Parathyroid adenoma (tissue), 2 donors: Measurements from ENCODE around the gene SLC8A1.

Source experiments
- H2AFZ ChIP-seq: fragments of 300-600 bp; sonication (generic); one replicate; pipeline ENCODE4 v1.7.0; 2017; ENCODE audit warnings: antibody characterized with exemption, mild to moderate bottlenecking
- H3K27ac ChIP-seq: fragments of 300-600 bp; sonication (generic); one replicate; pipeline ENCODE4 v1.7.0; 2017
- H3K27me3 ChIP-seq: fragments of 300-600 bp; sonication (generic); one replicate; pipeline ENCODE4 v1.7.0; 2017; ENCODE audit warnings: low read length; ENCODE audit not compliant: control insufficient read depth, insufficient read depth
- H3K36me3 ChIP-seq: fragments of 300-600 bp; sonication (generic); one replicate; pipeline ENCODE4 v1.7.0; 2017; ENCODE audit warnings: low read length; ENCODE audit not compliant: control insufficient read depth, insufficient read depth
- H3K4me1 ChIP-seq: fragments of 300-600 bp; sonication (generic); one replicate; pipeline ENCODE4 v1.7.0; 2017; ENCODE audit warnings: control low read depth
- H3K4me2 ChIP-seq: fragments of 300-600 bp; sonication (generic); one replicate; pipeline ENCODE4 v1.7.0; 2017; ENCODE audit warnings: low read length
- H3K4me3 ChIP-seq: fragments of 300-600 bp; sonication (generic); one replicate; pipeline ENCODE4 v1.7.0; 2017; ENCODE audit warnings: low read depth, low read length
- H3K79me2 ChIP-seq: fragments of 300-600 bp; sonication (generic); one replicate; pipeline ENCODE4 v1.7.0; 2017; ENCODE audit warnings: control low read depth
- H3K9ac ChIP-seq: fragments of 300-600 bp; sonication (generic); one replicate; pipeline ENCODE4 v1.7.0; 2017; ENCODE audit warnings: mild to moderate bottlenecking
- H3K9me3 ChIP-seq: fragments of 300-600 bp; sonication (generic); one replicate; pipeline ENCODE4 v1.7.0; 2017; ENCODE audit warnings: low read length; ENCODE audit not compliant: control insufficient read depth
- CTCF ChIP-seq: fragments of 300-600 bp; sonication (generic); IDR thresholded peaks from one replicate; pipeline ENCODE4 v1.7.0; 2017; ENCODE audit warnings: antibody characterized with exemption, mild to moderate bottlenecking
- donor health status: primary hyperparathyroidism.

SLC8A1 gene

GRCh38 chr2:40456926-40457325 lies 5.0 kb upstream of the SLC8A1 start:
- no peaks in the 10 kb centered on the region for H3K9me3 ChIP-seq
- H3K36me3 ChIP-seq: no peaks in the 10 kb centered on the region
- H3K4me1 ChIP-seq: no peaks in the 10 kb centered on the region
- TF ChIP-seq CTCF: no peak
- no peak overlapping the region for H3K27ac ChIP-seq
- H2AFZ ChIP-seq: no peak overlapping the region
- H3K9ac ChIP-seq: no peak overlapping the region
- no peak overlapping the region for H3K4me2 ChIP-seq
- H3K79me2 ChIP-seq: no peaks in the 10 kb centered on the region
- no peak overlapping the region for H3K4me3 ChIP-seq
- H3K27me3 ChIP-seq: no peaks in the 10 kb centered on the region

GRCh38 chr2:40455661-40456060 lies 3.8 kb upstream of the SLC8A1 start:
- TF ChIP-seq CTCF: no peak
- Histone ChIP-seq H3K4me2 (no peak overlapping the region), H3K9me3 (no peaks in the 10 kb centered on the region), H3K4me1 (no peaks in the 10 kb centered on the region), H3K4me3 (no peak overlapping the region), H3K9ac (no peak overlapping the region), H3K27me3 (no peaks in the 10 kb centered on the region), H3K79me2 (no peaks in the 10 kb centered on the region), H3K36me3 (no peaks in the 10 kb centered on the region), H2AFZ (no peak overlapping the region), H3K27ac (no peak overlapping the region)

- Histone ChIP-seq H3K9me3 (no peaks in the 10 kb centered on the region), H3K4me1 (no peaks in the 10 kb centered on the region), H3K4me2 (no peak overlapping the region), H3K4me3 (no peak overlapping the region), H3K27ac (no peak overlapping the region), H3K9ac (no peak overlapping the region), H2AFZ (no peak overlapping the region), H3K27me3 (no peaks in the 10 kb centered on the region), H3K79me2 (no peaks in the 10 kb centered on the region), H3K36me3 (no peaks in the 10 kb centered on the region)
- no peak for TF ChIP-seq CTCF
Observed at GRCh38 chr2:40454321-40454720, 2.4 kb upstream of the SLC8A1 start.

GRCh38 chr2:40452786-40453185 lies 896 bp upstream of the SLC8A1 start:
- Histone ChIP-seq H3K4me1 (no peaks in the 10 kb centered on the region), H2AFZ (no peak overlapping the region), H3K79me2 (no peaks in the 10 kb centered on the region), H3K9me3 (no peaks in the 10 kb centered on the region), H3K4me2 (no peak overlapping the region), H3K36me3 (no peaks in the 10 kb centered on the region), H3K4me3 (no peak overlapping the region), H3K27ac (no peak overlapping the region), H3K27me3 (no peaks in the 10 kb centered on the region), H3K9ac (no peak overlapping the region)
- TF ChIP-seq CTCF: no peak

GRCh38 chr2:40450796-40451430 lies 977 bp downstream of the SLC8A1 start:
- Histone ChIP-seq H3K79me2 (no peaks in the 10 kb centered on the region), H3K4me3 (peak overlapping the region; percentile 34), H3K4me1 (no peaks in the 10 kb centered on the region), H3K9ac (no peak overlapping the region), H3K36me3 (no peaks in the 10 kb centered on the region), H3K9me3 (no peaks in the 10 kb centered on the region), H3K27ac (peak overlapping the region; percentile 8), H3K4me2 (peak overlapping the region; percentile 67), H3K27me3 (no peaks in the 10 kb centered on the region), H2AFZ (peak overlapping the region; percentile 59)
- no peak for TF ChIP-seq CTCF
